ENCODE results near the gene CUBN.
"Not testable (repeated sequence)": the region's sequence is repeated elsewhere in the genome, so short reads cannot be mapped to it uniquely, and the experiment has no call there.

DNA sequence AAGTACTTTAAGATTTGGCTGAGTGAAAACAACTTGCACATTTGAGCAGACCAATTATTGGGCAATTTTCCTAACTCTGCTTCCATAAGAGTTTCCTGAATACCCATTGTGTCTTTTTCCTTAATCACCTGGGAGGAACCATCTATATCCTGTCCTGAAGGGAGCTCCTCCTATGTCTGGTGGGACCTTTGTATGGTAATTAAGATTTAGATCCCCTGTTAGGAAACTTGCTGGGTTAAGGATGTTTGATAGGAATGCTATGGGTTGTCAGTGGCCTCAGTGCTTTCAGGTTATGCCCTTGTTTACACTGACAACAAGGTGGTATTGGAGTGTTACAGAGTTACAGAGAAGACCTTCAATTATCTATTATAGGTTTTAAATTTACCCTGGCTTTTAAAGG is 116.9 kb downstream of the CUBN start:
- TF ChIP-seq, protein P1, sequence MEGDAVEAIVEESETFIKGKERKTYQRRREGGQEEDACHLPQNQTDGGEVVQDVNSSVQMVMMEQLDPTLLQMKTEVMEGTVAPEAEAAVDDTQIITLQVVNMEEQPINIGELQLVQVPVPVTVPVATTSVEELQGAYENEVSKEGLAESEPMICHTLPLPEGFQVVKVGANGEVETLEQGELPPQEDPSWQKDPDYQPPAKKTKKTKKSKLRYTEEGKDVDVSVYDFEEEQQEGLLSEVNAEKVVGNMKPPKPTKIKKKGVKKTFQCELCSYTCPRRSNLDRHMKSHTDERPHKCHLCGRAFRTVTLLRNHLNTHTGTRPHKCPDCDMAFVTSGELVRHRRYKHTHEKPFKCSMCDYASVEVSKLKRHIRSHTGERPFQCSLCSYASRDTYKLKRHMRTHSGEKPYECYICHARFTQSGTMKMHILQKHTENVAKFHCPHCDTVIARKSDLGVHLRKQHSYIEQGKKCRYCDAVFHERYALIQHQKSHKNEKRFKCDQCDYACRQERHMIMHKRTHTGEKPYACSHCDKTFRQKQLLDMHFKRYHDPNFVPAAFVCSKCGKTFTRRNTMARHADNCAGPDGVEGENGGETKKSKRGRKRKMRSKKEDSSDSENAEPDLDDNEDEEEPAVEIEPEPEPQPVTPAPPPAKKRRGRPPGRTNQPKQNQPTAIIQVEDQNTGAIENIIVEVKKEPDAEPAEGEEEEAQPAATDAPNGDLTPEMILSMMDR (IDR thresholded peaks at IDR 0.05; ENCODE audit: insufficient read depth, low read depth, low read length), result not testable (repeated sequence)
- TF ChIP-seq EZH2 (IDR thresholded peaks at IDR 0.05; ENCODE audit: insufficient read depth, low read length), result not testable (repeated sequence)

Measured in astrocyte (in vitro differentiated cells and primary cell).